NB4 (cell line): ENCODE results near the gene CAPN12.
"Not testable (repeated sequence)": the region's sequence is repeated elsewhere in the genome, so short reads cannot be mapped to it uniquely, and the experiment has no call there.

ENCODE experiments used
- CTCF ChIP-seq: IDR thresholded peaks from one replicate; pipeline ENCODE4 v1.5.1; 2012; ENCODE audit warnings: low read depth, low read length
- MYC ChIP-seq: IDR thresholded peaks from 2 replicates; pipeline ENCODE4 v1.6.1; 2011; ENCODE audit warnings: low read depth, low read length

- TF ChIP-seq CTCF, MYC: not testable (repeated sequence)
These were observed 47.3 kb upstream of the CAPN12 start for GRCh38 chr19:38791451-38792064.
